Vagina (tissue), 2 donors: ENCODE measurements around the gene VAX1. TPM values are rescaled to one million over a fixed set of nuclear protein-coding genes. Genes with fewer than 3 reads are reported as not detected.

Experiments used
- DNase-seq, 2 donors: peaks; one replicate each; pipeline ENCODE4 v3.0.0-alpha.2; 2017; ENCODE audit errors: extremely low spot score in 2 of 2
- H3K27ac ChIP-seq: fragments of 200-600 bp; sonication (generic); one replicate; pipeline ENCODE4 v1.5.1; 2019
- H3K27me3 ChIP-seq: fragments of 200-600 bp; sonication (generic); one replicate; pipeline ENCODE4 v1.5.1; 2019
- H3K36me3 ChIP-seq, 2 donors: fragments of 200-600 bp; sonication (generic); one replicate each; pipeline ENCODE4 v1.5.1; 2017 to 2019
- H3K4me1 ChIP-seq: fragments of 200-600 bp; sonication (generic); one replicate; pipeline ENCODE4 v1.5.1; 2019
- H3K4me3 ChIP-seq, 2 donors: fragments of 200-600 bp; sonication (generic); 1 replicate in 1 of 2; 2 replicates in 1 of 2; pipeline ENCODE4 v1.5.1; 2016 to 2019
- H3K9me3 ChIP-seq: fragments of 200-600 bp; sonication (generic); one replicate; pipeline ENCODE4 v1.5.1; 2019
- CTCF ChIP-seq, 3 experiments: fragments of 450-650 bp in 2 of 3; fragments of 200-600 bp in 1 of 3; sonication (generic) in 1 of 3; IDR thresholded peaks; one replicate each; pipeline ENCODE4 v1.5.1; 2017 to 2019; ENCODE audit warnings: antibody characterized with exemption in 3 of 3, mild to moderate bottlenecking in 2 of 3, moderate library complexity in 2 of 3
- POLR2A ChIP-seq, 2 donors: fragments of 450-650 bp; IDR thresholded peaks; one replicate each; pipeline ENCODE4 v1.6.1; 2017; ENCODE audit warnings: antibody characterized with exemption in 2 of 2, mild to moderate bottlenecking in 2 of 2, moderate library complexity in 2 of 2
- POLR2AphosphoS5 ChIP-seq, 2 donors: sonication (generic); formaldehyde crosslinking; IDR thresholded peaks; one replicate each; pipeline ENCODE4 v1.9.0; 2017; ENCODE audit warnings: antibody characterized with exemption in 2 of 2, mild to moderate bottlenecking in 2 of 2, low read depth in 1 of 2; ENCODE audit not compliant: insufficient read depth in 1 of 2
- intact Hi-C: fragments of 100-400 bp; cut with DNase I; formaldehyde crosslinking; loops from one replicate; pipeline ENCODE4 v1.15.1; 2023
- total RNA-seq: library from RNA; depleted of rRNA; stranded (reverse); fragments of >200 nt; gene quantifications from one replicate; pipeline ENCODE4 v1.2.3, GENCODE V29; 2016

The VAX1 gene
- total RNA-seq, 1 donor from 2014 or later: not detected

GRCh38 chr10:117169480-117169879, 31.4 kb upstream of the VAX1 start:
- intact Hi-C loops: no loop called here

DNA sequence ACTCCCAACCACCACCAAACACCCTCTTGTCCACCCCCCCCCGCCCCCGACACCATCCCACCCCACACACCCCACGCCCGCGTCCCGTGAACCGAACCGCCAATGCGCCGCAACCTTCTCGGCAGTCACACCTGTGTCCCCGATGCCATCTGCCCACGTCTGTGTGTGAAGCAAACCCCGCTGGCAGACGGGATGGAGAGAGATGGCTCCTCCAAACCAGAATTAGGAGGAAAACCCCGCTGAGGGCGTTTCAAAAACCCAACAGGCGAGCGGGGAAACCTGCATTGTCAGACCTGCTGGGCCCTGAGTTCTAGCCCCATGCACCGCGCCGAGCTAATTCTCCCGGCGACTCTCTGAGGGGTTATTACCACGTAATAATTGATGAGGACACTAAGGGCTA, 30.7 kb upstream of the VAX1 start:
- peaks cover 22% of the 10 kb centered on the region for H3K27me3 ChIP-seq
- no peak for DNase-seq
- no peaks in the 10 kb centered on the region for H3K36me3 ChIP-seq
- H3K27ac ChIP-seq: no peak overlapping the region
- intact Hi-C loops: no loop called here
- peak overlapping the region in 1 of 2 donors; percentile 19 for H3K4me3 ChIP-seq
- H3K9me3 ChIP-seq: no peaks in the 10 kb centered on the region
- peaks cover 30% of the 10 kb centered on the region for H3K4me1 ChIP-seq
- TF ChIP-seq CTCF (IDR thresholded peaks at IDR 0.05): no peak
- TF ChIP-seq POLR2AphosphoS5 (IDR thresholded peaks at IDR 0.05; ENCODE audit: insufficient read depth in 1 of 2, low read depth in 1 of 2): no peak
- TF ChIP-seq POLR2A (IDR thresholded peaks at IDR 0.05): no peak

More at GRCh38 chr10:117169480-117169879, 31.4 kb upstream of the VAX1 start:
- Histone ChIP-seq H3K27me3 (peaks cover 19% of the 10 kb centered on the region), H3K4me1 (peaks cover 29% of the 10 kb centered on the region), H3K4me3 (no peak overlapping the region), H3K27ac (no peak overlapping the region), H3K9me3 (no peaks in the 10 kb centered on the region), H3K36me3 (no peaks in the 10 kb centered on the region)
- no peak for TF ChIP-seq CTCF (IDR thresholded peaks at IDR 0.05)
- TF ChIP-seq POLR2AphosphoS5 (IDR thresholded peaks at IDR 0.05; ENCODE audit: insufficient read depth in 1 of 2, low read depth in 1 of 2): no peak
- no peak for DNase-seq

DNA sequence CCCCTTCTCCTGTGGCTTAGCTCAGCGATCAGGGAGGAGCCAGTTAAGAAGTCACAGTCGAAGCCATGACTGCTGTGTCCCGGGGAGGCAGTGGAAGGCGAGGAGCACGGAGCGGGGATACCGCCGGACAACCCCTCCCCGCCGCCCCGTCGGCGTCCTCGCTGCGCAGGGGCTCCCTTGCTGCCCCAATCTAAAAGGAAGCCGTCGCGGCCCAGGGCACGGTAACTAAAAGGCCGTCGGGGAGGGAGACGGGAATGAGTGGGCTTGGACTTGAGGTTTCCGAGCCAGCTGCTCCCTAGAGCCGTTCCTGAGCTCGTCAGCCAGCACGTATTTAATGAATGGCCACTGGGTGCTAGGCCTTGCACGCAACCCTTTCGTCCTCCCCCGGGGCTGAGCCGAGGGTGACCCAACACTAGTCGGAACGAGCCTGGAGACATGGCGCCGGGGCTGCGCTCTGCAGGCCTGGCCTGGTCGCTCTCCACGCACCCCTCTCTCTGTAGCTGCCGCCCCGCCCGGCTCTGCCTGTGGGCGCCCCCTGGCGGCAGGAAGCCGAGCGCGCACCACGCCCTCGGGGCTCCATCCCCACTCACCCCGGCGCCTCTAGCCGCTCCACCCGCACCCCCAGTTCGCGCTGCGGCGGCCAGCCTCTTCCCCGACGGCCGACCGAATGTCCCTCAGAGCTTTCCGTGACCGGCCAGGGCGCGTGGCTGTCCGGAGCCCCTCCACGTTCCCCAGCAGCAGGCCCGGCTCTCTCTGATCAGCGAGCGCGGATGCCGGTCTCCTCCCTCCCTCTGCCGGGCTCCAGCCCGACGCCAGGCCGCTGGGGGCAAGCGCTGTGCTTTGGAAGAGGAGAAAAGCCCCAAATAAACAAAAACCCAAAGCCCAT, 30.0 kb upstream of the VAX1 start:
- peaks cover 37% of the 10 kb centered on the region for H3K4me1 ChIP-seq
- peak overlapping the region; percentile 13 to 19 for H3K4me3 ChIP-seq
- intact Hi-C loops: no loop called here
- H3K27ac ChIP-seq: no peak overlapping the region
- no peaks in the 10 kb centered on the region for H3K36me3 ChIP-seq
- H3K9me3 ChIP-seq: no peaks in the 10 kb centered on the region
- H3K27me3 ChIP-seq: peaks cover 24% of the 10 kb centered on the region
- DNase-seq: no peak
- peak; percentile 51 to 71 (median 64) for TF ChIP-seq CTCF (IDR thresholded peaks at IDR 0.05)
- TF ChIP-seq POLR2A (IDR thresholded peaks at IDR 0.05): no peak

- TF ChIP-seq POLR2AphosphoS5 (IDR thresholded peaks at IDR 0.05; ENCODE audit: insufficient read depth in 1 of 2, low read depth in 1 of 2) (no peak), POLR2A (IDR thresholded peaks at IDR 0.05) (no peak), CTCF (IDR thresholded peaks at IDR 0.05) (no peak)
- intact Hi-C loops: no loop called here
- Histone ChIP-seq H3K27ac (no peak overlapping the region), H3K4me3 (peak overlapping the region in 1 of 2 donors; percentile 19), H3K36me3 (no peaks in the 10 kb centered on the region), H3K27me3 (peaks cover 24% of the 10 kb centered on the region), H3K9me3 (no peaks in the 10 kb centered on the region), H3K4me1 (peaks cover 43% of the 10 kb centered on the region)
- DNase-seq: no peak
These were observed 29.3 kb upstream of the VAX1 start for GRCh38 chr10:117167346-117167788.
